GM18511 (cell line): ENCODE measurements around the gene ARL10.

Source experiments
- ATAC-seq: cut with Tn5 transposase; IDR thresholded peaks from one replicate; pipeline ENCODE4 v1.9.1; 2021; ENCODE audit warnings: mild to moderate bottlenecking, moderate library complexity; ENCODE audit not compliant: unreplicated experiment

Gene ARL10, protein sequence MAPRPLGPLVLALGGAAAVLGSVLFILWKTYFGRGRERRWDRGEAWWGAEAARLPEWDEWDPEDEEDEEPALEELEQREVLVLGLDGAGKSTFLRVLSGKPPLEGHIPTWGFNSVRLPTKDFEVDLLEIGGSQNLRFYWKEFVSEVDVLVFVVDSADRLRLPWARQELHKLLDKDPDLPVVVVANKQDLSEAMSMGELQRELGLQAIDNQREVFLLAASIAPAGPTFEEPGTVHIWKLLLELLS

DNA sequence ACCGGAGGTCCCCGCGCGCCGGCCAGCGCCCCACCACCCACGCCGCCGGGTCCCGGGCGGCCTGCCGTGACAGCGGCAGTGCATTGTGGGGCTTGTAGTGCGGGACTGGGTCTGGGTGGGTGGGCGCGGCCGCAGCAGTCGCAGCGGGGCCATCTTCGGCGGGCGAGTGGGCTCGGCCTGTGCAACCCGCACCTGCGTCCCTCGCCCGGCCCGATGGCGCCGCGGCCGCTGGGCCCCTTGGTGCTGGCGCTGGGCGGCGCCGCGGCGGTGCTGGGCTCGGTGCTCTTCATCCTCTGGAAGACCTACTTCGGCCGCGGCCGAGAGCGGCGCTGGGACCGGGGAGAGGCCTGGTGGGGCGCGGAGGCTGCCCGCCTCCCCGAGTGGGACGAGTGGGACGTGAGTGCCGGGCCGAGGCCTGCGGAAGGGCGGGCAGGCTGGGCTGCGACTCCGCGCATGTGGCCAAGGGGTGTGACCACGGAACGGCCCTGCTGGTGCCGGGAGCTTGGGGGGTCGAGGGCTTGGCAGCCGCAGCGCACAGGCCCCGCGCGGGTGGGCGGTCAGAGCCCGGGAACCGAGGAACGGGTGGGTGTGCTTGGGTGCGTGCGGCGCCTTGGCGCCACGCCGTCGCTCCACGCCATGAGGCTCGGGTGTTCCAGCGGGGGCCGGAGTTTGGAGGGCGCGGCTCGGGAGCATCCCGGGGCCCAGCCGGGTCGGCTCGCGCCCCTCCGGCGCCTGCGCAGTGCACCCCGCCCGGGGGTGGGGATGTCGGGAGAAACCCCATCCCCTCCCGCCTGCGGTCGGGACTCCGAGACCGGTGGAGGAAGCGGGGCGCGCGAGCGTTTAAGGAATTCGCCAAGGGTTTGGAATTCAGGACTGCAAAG lies at the start of gene ARL10:
TSS of gene ARL10 (plus strand) at position 137 of the 881 bp plus-strand sequence. CDS start at position 214, 77 bp downstream.
- ATAC-seq: peak; percentile 46

DNA sequence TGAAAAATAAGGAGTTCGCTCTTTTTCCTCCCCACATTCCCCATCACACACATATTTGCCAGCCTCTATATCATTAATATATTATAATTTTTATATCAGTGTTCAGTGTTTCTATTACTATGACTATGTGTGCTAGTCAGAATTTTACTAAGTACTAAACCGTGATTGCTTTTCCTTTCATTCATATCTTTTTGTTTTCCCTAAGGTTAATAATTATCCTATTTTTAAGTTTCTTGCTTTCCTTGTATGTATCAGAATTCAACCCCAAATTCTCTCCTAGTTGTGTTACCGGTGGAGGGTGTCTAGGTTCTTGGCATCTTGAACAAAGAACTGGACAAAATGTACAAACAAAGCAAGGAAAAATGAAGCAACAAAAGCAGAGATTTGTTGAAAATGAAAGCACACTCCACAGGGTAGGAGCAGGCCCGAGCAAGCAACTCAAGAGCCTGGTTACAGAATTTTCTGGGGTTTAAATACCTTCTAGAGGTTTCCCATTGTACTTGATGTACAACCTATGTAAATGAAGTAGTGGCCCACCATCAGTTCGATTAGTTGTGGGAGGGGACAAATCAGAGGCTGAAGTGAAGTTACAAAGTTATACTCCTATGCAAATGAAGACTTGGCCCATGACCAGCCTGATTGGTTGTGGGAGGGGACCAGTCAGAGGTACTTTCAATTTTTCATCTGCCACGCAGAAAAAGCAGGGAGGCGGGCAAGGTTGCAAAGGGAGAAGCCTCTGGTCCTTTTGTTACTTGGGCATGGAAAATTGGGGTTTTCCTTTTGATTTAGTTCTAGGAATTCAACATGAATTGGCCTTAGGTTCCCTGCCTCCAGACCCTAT lies 47.5 kb upstream of the ARL10 start:
- no peak for ATAC-seq

DNA sequence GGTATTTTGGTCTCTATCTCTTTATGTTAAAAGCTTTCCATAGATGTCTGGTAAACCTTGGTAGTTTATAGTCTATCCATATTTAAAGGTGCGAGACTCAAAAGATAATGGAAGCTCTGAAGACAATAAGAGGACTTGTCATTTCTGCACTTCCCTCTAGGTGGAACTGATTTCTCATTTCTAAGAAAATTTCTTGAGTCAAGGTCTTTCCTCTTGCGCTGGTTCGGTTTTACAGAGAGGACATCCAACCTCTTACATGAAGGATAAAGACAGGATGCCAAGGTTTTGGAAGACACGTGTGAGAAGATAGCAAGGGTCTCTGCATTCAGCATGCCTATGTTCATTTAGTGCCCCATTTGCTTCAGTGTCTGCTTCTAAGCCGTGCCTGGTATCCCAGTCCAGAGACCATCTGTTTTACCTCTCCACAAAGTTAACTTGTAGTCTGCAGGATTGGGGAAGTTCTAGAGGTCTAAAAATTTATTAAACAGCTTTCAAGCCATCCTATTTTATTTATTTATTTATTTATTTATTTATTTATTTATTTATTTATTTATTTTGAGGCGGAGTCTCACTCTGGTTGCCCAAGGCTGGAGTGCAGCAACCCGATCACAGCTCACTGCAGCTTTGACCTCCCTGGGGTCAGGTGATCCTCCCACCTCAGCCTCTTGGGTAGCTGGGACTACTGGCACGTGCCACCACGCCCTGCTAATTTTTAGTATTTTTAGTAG lies 45.3 kb upstream of the ARL10 start:
- no peak for ATAC-seq

DNA sequence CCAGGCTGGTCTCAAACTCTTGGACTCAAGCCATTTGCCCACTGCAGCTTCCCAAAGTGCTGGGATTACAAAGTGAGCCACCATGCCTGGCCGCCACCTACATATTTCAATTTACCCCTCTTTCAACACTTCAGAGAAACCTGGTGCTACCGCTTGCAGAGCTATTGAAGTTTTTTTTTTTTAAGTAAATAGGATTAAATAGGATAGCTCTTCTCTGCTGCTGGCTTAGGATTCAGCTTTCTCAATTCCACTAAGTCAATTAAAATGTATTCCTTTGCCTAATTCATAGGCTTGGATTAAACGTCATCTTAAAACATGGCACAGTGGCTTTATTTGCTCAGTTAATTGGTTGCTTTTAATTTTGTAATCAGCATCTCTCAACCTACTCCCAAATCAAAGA lies 44.7 kb upstream of the ARL10 start:
- ATAC-seq: no peak

DNA sequence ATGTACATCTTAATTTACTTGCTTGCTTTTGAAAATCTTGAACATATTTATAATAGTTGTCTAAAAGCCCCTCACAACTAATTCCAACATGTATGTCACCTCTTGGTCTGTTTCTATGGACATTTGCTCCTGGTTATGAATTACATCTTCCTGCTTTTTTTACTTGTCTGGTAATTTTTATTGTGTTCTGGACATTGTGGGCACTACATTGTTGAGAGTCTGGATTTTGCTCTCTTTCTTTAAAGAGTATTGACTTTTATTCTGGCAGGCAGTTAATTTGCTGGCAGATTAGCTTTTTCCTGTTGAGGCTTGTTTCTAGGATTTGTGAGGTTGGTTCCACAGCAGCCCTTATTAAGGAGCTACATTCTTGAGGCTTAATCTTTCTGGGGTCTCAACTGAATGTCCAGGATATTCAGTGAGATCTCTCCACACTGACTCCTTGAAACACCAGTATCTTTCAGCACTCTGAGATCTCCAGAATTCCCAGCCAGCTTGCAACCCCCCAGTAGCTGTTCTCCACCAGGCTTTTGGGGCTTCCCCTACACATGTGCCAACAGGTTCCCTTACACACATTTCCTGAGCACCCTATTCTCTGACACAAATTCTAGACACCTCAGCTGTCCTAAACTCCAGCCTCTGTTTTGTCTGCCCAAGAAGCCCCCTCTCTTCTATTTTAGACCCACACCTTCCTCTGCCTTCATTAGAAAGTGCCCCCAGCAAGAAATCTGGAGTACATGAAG lies 31.1 kb upstream of the ARL10 start:
- no peak for ATAC-seq

DNA sequence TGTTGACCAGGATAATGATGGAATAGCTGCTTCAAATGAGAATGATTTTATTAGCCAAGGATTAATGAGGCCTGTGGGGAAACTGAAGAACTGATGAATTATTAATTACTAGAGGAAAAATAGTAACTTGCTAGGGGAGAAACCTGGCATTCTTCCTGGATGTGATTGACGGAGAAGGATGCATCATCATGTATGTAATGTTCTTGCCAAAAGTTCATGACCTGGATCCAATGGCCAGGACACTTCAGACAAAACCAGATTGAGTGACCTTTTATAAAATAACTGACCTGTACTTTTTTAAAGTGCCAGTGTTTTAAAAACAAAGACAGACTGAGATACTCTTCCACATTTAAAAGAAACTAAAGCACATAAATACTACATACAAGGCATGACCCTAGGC lies 27.4 kb upstream of the ARL10 start:
- ATAC-seq: no peak

DNA sequence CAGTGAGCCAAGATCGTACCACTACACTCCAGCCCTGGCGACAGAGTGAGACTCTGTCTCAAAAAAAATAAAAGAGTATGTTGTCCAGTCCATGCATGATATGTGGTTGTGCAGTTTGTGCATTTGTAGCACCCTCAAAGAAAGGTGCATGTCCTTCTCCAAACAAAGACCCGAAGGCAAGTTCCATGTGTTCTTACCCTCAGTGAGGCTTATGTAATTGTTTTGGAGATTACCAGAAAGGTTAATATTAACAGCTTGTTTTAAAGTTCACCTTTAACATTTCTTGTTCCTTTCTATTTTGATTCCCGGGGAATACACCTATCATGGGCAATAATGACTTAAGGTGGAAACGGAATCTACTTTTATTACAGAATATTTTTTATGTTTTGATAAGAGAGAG lies 26.0 kb upstream of the ARL10 start:
- ATAC-seq: no peak

DNA sequence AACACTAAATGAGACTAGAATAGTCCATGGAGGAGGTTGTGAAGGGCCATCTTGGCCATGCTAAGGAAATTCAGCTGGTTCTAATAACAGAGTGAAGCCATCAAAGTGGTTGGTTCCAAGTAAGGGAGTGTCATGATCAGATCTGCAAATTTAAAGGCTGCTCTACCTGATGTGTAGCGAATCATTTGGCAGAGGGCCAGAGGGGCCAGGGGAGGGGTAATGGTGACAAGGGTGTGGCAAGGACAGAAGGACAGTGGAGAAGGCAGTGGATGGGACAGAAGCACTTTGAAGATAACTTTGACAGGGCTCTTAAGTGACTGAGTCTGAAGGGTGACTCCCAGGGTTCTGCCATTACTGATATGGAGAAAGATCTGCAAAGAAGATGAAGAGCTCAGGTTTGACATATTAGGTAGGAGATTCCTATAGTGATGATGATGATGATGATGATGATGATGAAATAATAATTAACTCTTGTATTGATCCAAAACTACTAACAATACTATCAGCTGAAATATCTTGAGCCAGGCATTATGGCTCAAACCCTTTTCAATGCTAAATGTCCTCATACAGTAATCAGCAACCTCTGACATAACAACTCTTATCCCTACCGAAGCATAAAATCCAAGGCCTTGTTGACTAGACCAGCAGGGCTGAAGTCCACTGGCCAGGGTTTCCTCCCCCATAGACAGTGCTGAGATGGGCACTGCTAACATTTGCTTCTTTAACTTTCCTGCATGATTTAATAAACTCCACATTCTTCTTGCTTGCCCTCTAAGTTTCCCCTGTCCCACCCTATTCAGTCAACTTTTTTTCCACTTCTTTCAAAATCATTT lies 23.7 kb upstream of the ARL10 start:
- ATAC-seq: no peak

DNA sequence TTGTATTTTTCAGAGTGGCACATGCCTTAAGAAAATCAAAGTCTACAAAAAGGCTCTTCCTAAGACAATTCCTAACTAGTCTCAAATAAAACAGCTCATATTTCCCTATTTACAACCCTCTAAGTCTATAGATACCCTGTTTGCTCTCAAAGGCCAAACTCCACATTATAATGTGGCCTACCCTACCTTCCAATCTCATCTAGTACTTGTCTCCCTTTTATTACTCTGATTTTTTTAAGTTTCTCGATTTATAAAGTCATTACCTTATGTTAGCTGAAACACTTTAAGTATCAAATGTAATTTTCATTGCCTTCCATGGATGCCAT lies 23.2 kb upstream of the ARL10 start:
- ATAC-seq: no peak

DNA sequence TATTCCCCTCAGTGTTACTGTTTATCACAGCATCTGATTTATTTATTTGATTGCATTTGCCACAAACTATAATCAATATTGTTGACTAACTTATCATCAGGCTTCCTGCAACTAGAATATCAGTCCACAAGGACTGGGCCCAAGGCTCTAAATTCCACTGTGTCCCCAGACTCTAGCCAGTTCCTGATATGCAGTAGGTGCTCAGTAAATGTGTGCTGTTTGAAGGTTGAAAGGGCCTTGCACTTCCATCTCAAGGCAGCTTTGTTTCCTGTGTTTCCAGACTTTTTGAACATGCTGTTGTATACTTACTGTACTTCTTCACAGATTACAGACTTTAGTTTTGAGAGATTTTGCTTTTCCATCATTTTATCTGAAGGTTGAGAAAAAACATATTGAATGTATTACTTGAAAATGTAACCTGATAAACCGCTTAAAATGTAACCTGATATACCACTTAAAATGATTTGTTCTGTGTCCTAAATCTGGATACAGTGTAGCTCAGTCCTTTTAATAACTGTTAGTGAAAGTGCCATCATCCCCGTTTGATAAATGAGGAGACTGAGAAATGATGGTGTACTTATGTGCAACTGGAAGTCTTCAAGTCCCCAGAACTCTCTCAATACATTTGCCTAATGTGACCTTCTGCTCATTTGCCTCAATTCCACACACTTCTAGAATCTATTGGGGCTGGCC lies 22.4 kb upstream of the ARL10 start:
- ATAC-seq: no peak

DNA sequence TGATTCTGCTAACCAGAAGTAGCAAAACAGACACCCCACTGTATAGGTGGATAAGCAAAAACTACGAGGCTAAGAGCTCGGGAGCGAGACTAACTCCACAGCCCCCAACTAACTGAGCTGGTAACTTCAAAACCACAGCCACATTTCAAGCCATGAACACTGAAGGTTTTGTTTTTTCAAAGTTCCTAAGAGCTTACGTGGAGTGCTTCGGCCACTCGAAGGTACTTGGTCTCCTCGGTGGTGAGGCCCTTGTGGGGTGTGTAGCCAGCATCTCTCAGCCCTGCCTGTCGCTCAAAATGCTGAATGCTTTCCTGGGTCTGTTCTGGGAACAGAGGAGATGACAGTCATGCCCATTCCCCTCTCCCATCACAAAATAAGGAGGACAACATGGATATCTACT lies 14.9 kb upstream of the ARL10 start:
- ATAC-seq: no peak

DNA sequence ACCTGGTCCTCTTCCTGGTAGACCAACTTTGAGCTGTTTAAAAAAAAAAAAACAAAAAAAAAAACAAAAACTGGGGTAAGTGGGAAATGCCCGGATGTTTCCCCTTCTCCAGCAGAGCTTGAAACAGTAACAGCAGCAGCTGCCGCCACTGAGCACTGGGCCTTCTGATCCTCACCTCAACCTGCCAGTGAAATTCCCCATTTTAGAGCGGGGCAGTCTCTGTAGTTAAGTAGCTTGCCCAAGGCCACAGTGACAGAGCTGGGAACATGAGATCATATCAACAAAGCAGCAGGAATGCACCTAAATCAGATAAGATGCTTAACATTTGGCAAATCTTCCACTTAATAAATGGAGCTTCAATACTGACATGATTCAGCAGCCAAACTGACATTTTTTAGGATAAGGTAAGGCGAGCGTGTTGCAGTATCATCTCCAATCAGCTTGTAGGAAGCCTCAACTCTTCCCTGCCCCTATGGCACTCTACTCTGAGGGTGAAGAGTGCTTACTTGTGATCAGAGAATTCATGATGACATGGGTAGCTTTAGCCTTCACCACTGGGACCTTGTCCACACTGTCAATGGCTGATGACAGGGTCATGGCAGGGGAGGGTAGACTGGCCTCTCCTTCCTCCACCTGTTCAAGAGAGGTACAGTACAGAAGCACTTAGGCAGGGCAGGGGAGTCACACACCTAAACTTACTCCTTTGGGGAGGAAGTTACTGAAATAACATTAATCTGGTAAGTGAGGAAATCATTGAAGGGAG lies 13.0 kb upstream of the ARL10 start:
- ATAC-seq: no peak

DNA sequence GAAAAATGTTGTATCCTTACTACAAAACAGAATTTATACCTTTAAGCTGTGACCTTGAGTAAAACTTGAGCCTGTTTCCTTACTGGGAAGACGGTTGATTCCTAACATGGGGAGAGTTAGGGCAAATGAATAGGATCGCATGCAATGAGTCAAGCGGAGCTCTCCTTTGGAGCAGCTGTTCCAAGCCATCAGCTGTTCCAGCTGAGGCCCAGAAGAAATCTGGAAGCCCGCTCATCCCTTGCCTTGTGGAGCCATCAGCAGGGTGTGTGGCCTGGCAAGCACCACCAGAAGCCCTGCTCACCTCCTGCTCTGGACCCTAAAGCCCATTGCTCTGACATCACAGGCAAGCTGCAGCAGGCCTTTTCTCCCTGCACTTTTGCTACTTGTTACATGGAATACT lies 11.8 kb upstream of the ARL10 start:
- no peak for ATAC-seq

DNA sequence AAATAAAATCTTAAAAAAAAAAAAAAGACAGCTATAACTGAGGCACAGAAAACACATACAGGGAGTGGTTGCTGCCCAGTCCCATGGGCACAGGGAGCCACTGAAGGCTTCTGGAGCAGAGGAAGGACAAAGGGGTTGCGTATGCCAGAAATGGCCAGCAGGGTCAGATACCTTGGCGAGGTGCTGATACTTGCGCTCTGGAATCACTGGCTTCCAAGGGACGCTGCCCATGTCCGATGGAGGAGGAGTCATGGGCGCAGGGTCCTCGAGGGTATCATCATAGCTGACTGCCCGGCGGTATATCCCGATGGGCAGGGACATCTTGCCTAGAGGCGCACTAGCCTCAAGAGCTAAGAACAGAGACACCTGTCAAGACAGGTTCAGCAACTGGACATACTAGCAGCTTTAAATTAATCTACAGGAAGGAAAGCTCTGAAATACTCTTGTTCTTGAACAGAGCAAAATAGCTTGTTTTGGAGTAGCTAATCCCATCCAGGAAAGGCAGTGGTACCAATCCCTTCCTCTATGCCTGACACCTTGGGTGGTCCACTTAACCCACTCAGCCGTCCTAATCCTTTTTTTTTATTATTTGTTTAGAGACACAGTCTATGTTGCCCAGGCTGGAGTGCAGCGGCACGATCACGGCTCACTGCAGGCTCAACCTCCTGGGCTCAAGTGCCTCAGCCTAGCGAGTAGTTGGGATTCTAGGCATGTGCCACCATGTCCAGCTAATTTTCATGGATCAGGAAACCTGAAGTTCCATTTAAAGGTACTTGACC lies 9.7 kb upstream of the ARL10 start:
- no peak for ATAC-seq

DNA sequence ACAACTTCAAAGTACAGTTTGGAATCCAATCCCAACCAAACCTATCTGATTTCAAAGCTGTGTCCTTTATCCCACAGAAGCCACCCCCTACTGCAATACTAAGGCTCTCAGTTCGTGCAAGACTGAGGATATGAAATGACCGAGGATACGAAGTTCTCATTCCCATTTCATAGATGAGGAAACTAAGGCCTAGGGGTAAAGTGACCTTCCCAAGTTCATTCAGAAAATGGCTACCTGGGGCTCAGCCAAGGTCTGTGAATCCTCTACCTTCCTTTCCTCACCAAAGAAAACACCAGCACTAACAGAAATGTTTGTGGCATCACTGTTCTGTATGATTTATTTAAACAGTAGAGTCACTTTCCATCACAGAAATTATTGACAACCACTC lies 9.1 kb upstream of the ARL10 start:
- no peak for ATAC-seq

DNA sequence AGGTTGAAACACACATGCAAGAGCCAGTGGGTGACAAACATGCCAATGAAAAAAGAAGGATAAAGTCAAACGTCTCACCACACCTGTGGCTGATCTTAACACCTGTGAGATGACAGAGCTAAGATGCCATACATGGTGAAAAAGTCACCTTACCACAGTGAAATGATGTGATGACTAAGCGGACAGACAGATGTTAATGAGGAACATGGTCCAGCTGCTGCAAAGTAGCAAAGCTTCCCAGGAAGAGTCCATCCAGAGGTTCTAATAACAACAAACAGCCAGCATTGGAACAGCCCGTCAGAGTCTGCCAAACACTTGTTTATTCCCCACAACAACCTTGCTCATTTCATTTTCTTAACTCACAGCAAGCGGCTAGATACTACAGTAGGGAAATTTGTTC lies 5.6 kb upstream of the ARL10 start:
- no peak for ATAC-seq

DNA sequence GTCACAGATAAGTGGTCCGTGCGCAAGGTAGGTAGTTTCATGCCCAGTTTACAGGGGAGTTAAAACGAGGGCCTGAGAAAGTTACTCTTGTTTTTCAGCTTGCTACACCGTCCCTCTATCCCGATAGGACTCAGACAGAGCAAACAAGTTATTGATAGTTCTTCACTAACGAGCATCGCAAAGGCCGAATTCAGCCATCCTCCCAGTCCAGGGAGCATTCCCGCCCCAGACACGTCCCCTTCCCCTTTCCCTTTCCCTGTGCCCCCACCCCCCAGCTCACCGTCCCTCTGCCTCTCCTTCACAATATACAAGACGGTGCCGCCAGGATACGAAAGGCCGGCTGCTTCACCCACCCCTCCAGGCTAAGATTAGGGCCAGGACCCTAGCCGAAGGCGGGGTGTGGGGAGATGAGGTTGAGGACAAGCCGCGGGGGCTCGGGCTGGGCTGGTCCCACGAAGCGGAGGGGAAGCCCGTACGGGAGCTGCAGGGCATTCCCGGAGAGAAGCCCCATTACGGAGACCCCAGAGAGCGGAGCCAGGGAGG lies 4.3 kb upstream of the ARL10 start:
- ATAC-seq: peak; percentile 19
